Measurements from ENCODE around the gene MRM2.

Gene MRM2

DNA sequence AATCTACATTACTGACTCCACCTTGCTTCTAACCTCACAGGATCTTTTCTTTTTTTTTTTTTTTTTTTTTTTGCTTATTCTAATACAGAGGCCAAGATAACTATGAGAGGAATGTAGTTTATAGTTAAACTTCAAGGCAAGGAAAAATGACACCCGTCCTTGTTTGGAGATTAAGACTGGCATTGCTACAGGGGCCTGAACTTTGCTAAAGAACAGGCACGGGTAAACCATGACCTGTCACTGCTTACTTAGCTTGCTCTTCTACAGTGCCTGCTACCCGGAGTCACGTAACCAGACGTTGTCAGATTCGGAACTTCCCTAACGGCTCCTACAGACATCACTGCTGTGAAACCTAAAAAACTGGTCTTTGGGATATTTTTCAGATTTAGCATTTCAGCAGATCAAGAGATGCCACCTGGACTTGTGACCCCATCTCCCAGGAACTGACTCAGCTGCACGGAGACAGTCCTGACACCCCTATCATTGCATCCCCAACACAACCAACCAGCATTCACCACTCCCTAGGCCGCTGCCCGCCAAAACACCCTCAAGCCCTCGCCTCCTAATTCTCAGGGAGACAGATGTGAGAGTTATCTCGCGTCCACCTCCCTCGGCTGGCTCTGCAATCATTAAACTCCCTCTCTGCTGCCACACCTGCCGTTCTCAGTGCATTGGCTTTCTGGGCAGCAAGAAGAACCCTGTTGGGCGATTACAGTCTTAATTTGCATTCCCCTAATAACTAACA is 36.8 kb downstream of the MRM2 start:
- TF ChIP-seq, protein P1, sequence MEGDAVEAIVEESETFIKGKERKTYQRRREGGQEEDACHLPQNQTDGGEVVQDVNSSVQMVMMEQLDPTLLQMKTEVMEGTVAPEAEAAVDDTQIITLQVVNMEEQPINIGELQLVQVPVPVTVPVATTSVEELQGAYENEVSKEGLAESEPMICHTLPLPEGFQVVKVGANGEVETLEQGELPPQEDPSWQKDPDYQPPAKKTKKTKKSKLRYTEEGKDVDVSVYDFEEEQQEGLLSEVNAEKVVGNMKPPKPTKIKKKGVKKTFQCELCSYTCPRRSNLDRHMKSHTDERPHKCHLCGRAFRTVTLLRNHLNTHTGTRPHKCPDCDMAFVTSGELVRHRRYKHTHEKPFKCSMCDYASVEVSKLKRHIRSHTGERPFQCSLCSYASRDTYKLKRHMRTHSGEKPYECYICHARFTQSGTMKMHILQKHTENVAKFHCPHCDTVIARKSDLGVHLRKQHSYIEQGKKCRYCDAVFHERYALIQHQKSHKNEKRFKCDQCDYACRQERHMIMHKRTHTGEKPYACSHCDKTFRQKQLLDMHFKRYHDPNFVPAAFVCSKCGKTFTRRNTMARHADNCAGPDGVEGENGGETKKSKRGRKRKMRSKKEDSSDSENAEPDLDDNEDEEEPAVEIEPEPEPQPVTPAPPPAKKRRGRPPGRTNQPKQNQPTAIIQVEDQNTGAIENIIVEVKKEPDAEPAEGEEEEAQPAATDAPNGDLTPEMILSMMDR (IDR thresholded peaks at IDR 0.05; ENCODE audit: borderline replicate concordance, control extremely low read depth, extremely low read depth, insufficient read depth, missing control alignments), result no peak
- DNase-seq (ENCODE audit: low spot score), result no peak
- in situ Hi-C loops (cut with MboI; ENCODE audit: low sequenced_read_pairs, unreplicated experiment), result no loop called here

DNA sequence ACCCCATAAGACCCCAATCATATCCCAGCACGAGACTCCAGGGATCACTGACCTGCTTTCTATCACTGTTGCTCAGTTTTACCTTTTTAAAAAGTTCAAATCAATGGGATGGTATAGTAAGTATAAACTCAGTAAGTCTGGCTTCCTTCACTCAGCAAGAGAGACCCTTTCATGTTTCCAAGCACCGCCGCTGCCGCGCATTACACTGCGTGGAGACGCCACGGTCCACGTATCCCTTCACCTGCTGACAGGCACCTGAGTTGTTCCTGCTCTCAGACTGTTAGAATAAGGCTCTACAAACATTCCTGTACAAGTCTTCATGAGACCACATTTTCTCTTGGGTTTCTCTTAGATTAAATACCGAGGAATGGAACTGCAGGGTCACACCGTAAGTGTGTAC is 37.6 kb downstream of the MRM2 start:
- TF ChIP-seq, protein P1 (IDR thresholded peaks at IDR 0.05; ENCODE audit: borderline replicate concordance, control extremely low read depth, extremely low read depth, insufficient read depth, missing control alignments), result no peak
- DNase-seq (ENCODE audit: low spot score), result no peak
- in situ Hi-C loops (cut with MboI; ENCODE audit: low sequenced_read_pairs, unreplicated experiment), result no loop called here

DNA sequence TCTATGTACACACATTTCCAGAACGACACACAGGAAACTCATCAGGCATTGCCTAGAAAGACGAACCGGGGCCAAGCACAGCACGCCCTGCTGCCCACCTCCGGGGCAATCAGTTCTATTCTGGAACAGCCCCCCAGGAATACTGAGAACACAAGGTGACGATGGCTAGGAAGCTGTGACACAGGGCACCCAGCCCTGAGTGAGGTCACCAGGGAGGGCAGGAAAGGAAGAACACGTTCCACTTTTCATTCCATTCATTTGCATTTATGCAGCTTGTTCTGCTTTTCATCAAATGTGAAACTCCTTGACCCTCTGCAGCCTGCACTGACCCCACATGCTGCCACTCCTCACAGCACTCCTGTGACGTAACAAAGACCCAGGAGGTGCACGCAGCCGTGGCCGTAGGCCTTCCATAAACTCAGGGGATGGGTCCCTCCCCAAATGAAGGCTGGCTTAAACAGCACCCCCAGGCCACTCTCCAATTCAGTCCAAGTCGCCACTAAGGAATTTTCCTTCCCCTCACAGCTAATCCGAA is 38.2 kb downstream of the MRM2 start:
- no peak for DNase-seq (ENCODE audit: low spot score)
- in situ Hi-C loops (cut with MboI; ENCODE audit: low sequenced_read_pairs, unreplicated experiment), result no loop called here
- TF ChIP-seq, protein P1 (IDR thresholded peaks at IDR 0.05; ENCODE audit: borderline replicate concordance, control extremely low read depth, extremely low read depth, insufficient read depth, missing control alignments), result no peak

DNA sequence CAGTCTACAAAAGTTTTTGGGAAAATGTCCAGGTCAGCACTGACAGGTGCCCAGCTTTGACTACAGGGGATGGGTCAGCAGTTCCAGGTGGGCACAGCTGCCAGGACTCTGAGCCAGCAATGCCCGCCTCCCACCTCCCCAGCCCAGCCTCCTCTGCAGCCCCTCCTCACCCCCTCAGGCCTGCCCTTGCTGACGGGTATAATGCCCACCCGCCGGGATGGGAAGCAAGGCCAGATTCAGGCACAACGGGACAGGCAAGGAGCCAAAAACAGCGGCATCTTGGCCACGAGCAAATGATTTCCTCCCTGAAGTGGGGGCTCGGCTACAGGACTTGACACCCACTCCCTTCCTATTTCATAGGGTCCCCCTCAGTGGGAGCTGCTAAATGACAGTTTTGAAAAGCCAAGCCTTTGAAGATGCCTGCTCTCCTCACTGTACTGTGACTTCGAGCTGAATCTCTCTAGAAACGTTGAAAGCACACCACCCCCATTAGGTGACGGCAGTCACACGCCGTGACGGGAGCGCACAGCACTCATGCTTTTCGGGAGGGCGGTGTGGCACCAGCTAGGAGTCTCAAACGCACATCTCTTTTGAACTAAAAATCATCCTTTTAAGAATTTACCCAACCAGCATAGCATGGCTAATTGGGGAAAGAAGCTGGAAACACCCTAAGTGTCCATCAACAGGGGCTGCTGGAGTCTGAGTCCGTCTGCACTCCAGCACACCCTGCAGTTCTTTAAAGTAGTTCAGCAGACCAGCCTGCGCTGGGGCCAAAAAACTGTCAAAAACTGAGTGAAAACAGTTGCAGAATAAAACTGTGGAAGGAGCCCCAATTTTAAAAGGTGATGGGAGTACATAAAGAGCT is 38.9 kb downstream of the MRM2 start:
- in situ Hi-C loops (cut with MboI; ENCODE audit: low sequenced_read_pairs, unreplicated experiment), result no loop called here
- TF ChIP-seq, protein P1 (IDR thresholded peaks at IDR 0.05; ENCODE audit: borderline replicate concordance, control extremely low read depth, extremely low read depth, insufficient read depth, missing control alignments), result no peak
- DNase-seq (ENCODE audit: low spot score), result no peak

DNA sequence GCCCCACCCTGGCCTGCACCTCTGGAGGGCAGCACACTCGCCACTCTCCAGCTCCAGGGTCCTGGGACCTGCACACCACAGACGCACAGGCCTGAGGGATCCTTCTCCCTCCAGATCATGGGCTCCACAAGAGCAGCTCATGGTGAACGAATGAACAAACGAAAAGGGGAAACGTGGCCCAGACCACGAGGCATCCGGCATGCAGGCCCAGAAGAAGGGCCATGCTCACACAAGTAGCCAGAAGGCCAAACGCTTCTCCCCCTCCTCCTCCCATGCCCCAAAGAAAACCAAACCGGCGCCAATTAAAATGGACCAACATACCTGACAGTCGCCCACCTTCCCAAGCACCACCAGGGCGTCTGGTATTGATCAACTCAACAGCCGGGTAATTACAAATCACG is 39.6 kb downstream of the MRM2 start:
- TF ChIP-seq, protein P1 (IDR thresholded peaks at IDR 0.05; ENCODE audit: borderline replicate concordance, control extremely low read depth, extremely low read depth, insufficient read depth, missing control alignments), result no peak
- no peak for DNase-seq (ENCODE audit: low spot score)
- in situ Hi-C loops (cut with MboI; ENCODE audit: low sequenced_read_pairs, unreplicated experiment), result no loop called here

DNA sequence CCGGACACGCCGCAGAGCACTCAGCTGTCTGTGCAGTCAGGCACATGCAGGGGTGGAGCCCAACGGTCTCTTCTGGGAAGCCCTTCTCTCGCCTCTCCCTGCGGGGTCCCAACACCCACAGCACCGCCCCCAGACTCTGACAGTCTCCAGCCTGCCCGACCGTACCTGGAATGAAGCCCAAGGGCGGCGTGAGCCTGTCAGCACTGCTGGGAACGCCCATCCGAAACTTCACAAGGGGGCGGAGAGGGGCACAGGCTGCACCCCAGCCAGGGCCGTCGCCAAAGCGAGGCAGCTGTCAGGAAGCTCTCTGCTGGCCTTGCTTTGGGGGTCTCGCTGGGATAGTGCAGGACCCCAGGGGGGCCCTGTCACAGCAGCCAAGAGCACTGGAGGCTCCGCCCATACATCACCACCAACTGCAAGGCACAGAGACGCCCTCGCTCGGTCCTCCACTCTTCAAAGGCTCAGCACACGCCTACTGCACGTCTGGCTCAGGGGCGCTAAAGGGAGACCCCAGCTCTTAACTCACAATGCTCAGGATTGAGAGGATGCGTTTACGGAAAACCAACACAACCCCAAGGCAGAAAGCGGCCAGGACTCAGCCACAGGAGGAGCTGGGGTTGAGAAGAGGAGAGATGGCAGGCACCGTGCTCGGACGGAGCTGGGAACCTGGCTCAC is 40.2 kb downstream of the MRM2 start:
- TF ChIP-seq, protein P1 (IDR thresholded peaks at IDR 0.05; ENCODE audit: borderline replicate concordance, control extremely low read depth, extremely low read depth, insufficient read depth, missing control alignments), result no peak
- in situ Hi-C loops (cut with MboI; ENCODE audit: low sequenced_read_pairs, unreplicated experiment), result no loop called here
- no peak for DNase-seq (ENCODE audit: low spot score)
